GM12872 (cell line): ENCODE data around the gene ADSL.

Experiments
- TF ChIP-seq, protein P1 (sequence below): IDR thresholded peaks from 3 replicates; pipeline ENCODE4 v1.5.1; 2011; ENCODE audit warnings: low read depth, mild to moderate bottlenecking, low read length, moderate library complexity; ENCODE audit not compliant: insufficient read depth

The ADSL gene

DNA sequence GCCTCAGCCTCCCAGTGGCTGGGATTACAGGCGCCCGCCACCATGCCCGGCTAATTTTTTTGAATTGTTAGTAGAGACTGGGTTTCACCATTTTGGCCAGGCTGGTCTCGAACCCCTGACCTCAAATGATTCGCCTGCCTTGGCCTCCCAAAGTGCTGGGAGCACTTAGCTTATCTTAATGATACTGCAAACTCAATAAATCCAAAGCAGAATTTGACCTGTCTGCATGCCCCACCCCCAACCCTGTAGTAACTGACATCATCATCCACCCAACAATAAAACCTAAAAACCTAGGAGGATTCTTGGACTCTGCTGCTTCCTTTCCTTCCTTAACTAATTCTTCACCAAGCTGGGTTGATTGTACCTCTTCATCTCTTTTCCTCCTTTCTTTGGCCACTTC, 6.3 kb upstream of the ADSL start:
- TF ChIP-seq, protein P1, sequence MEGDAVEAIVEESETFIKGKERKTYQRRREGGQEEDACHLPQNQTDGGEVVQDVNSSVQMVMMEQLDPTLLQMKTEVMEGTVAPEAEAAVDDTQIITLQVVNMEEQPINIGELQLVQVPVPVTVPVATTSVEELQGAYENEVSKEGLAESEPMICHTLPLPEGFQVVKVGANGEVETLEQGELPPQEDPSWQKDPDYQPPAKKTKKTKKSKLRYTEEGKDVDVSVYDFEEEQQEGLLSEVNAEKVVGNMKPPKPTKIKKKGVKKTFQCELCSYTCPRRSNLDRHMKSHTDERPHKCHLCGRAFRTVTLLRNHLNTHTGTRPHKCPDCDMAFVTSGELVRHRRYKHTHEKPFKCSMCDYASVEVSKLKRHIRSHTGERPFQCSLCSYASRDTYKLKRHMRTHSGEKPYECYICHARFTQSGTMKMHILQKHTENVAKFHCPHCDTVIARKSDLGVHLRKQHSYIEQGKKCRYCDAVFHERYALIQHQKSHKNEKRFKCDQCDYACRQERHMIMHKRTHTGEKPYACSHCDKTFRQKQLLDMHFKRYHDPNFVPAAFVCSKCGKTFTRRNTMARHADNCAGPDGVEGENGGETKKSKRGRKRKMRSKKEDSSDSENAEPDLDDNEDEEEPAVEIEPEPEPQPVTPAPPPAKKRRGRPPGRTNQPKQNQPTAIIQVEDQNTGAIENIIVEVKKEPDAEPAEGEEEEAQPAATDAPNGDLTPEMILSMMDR = no peak

DNA sequence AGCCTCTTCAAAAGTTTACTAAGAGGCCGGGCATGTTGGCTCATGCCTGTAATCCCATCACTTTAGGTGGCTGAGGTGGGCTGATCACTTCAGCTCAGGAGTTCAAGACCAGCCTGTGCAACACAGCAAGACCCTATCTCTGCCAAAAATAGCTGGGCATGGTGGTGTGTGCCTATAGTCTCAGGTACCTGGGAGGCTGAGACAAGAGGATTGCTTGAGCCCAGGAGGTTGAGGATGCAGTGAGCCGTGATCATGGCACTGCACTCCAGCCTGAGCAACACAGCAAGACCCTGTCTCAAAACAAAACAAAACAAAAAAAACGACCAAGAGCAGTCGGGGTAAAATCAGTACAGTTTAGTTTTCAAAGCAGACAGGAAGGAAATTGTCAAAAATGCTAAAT, 4.7 kb upstream of the ADSL start:
- TF ChIP-seq, protein P1 = no peak

DNA sequence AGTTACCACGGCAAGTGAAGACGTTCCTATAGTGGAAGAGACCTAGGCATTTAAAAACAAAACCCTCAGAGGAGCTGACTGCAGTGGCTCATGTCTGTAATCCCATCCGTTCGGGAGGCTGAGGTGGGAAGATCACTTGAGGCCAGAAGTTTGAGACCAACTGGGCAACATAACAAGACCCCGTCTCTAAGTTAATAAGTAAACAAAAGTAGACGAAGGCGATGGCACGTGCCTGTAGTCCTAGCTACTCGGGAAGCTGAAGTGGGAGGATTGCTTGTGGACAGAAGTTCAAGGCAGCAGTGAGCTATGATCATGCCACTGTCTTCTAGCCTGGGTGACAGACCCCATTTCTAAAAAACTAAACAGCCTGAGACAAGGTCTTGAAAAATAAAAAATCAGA, 3.8 kb upstream of the ADSL start:
- TF ChIP-seq, protein P1 = no peak

DNA sequence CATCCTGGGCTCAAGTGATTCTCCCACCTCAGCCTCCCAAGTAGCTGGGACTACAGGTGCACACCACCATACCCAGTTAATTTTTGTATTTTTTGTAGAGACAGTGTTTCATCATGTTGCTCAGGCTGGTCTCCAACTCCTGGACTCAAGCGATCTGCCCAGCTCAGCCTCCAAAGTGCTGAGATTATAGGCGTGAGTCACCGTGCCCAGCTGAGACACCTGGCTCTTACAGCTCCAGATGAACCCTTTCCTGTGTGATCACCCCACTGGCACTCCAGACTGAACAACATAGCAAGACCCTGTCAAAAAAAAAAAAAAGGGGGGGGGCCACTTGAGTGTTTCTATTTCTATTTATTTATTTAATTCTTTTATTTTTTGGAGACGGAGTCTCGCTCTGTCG, 1.0 kb upstream of the ADSL start:
- TF ChIP-seq, protein P1 = no peak

DNA sequence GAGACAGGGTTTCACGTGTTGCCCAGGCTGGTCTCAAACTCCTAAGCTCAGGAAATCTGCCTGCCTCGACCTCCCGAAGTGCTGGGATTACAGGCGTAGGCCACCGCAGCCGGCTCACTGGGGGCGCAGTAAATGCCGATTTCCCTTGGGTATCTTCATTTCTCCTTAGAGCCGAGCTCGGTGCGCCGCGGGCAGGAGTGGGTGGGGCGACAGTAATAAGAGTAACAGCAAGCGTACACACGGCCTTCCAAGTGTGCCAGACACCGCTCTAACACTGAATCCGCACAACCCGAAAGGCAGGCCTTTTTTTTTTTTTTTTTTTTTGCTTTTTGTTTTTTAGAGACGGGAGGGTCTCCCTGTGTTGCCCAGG, 500 bp upstream of the ADSL start:
- TF ChIP-seq, protein P1 = no peak

DNA sequence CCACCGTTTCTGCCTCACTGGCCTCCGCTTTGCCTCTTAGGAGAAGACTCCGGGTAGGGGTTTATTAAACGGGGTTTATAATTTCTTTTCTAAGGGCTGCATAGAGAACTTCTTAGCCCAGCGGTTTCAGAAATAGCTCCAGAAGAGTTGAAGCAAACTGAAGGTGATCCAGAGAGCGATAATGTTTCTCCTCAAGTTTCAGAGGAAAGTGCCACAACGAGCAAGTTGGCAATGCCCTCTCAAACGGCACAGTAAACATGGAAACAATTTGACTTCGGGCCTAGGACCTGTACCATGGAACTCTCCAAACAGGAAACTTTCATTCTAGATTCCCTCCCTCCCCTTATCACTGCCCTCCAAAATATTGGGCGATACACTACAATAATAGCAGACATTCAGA, 1.0 kb downstream of the ADSL start:
- TF ChIP-seq, protein P1 = no peak

DNA sequence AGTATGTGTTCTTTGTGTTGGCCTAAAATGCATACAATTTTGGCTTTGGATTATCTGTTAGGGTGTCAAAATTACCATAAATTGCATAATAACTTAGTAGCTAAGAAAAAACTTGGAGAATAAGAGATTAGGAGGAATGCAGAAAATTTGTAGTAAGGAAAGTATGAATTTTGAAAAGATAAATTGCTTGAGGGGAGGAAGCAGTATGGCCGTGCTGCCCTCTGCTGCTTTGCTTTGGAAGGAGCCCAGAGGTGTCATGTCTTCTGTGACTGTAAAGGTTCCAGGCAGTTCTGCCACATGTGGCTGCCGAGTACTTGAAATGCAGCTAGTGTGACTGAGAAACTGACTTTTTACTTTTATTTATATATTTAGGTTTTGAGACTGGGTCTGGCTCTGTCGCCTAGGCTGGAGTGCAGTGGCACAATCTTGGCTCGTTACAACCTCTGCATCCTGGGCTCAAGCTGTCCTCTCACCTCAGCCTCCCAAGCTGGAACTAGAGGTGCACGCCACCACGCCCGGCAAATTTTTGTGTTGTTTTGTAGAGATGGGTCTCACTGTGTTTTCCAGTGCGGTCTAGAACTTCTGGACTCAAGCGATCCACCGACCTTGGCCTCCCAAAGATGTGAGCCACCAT, 1.8 kb downstream of the ADSL start:
- TF ChIP-seq, protein P1 = peak; percentile 85
